ENCODE measurements around the gene SEC14L1.
A peak's percentile ranks its signal among the peaks of the same experiment; 100 is the strongest.

SEC14L1 gene

DNA sequence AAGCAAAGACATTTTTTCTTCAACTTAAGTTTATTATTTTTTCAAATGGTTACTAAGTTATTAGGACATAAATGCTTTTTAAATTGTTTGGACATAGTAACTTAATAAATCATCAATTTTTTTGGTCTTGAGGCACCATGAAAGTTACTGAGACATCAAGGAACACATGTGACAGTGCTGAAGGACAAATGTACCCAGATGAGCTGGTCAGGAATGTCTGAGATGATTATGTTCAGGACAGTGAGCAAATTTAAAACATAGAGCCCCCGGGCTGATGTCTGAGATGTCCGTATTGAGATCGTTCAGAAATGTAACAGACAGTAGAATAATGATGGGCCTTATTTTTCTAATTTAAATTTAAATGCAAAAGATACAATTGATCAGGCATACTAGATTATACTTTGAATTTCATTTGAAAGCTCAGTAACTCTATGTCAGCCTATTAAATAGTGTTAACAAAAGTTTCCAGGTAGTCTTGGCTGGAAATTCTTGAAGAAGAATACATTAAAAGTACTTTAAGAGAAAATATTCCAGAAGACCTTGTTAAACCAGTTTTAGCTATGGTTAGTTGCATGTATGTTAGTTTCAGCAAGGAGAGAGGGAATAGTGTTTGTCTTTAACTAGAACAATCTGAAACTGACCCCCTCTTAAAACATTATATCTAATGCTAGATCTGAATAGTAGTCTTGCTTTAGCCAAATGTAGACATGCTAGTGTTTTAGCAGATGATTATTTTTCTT, 36.4 kb downstream of the SEC14L1 start:
- TF ChIP-seq, protein P1, sequence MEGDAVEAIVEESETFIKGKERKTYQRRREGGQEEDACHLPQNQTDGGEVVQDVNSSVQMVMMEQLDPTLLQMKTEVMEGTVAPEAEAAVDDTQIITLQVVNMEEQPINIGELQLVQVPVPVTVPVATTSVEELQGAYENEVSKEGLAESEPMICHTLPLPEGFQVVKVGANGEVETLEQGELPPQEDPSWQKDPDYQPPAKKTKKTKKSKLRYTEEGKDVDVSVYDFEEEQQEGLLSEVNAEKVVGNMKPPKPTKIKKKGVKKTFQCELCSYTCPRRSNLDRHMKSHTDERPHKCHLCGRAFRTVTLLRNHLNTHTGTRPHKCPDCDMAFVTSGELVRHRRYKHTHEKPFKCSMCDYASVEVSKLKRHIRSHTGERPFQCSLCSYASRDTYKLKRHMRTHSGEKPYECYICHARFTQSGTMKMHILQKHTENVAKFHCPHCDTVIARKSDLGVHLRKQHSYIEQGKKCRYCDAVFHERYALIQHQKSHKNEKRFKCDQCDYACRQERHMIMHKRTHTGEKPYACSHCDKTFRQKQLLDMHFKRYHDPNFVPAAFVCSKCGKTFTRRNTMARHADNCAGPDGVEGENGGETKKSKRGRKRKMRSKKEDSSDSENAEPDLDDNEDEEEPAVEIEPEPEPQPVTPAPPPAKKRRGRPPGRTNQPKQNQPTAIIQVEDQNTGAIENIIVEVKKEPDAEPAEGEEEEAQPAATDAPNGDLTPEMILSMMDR (IDR thresholded peaks at IDR 0.05; ENCODE audit: low read depth, low read length), result no peak
- H3K4me3 ChIP-seq (replicated peaks in 1 of 2; ENCODE audit: low read depth in 2 of 2, low read length in 2 of 2), result no peak overlapping the region
- no peak for DNase-seq (ENCODE audit: low read depth in 2 of 2)

DNA sequence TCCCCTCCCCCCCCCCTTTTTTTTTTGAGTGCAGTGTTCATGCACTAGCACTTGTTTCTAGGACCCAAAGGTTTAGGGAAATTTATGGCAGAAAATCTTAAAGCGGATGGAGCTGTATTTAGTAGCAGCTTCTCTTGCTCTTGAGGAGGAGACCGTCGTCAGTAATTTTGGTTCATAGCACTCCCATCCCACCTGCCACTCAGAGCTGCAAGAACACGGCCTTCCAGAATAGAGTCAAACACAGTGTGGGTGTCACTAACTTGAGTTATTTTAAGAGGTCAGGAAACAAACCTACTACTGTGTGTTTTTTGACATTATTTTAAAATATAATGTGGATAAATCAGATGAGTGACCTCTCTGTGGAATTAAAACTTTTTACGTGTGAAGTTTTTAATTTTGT, 37.3 kb downstream of the SEC14L1 start:
- H3K4me3 ChIP-seq (replicated peaks in 1 of 2; ENCODE audit: low read depth in 2 of 2, low read length in 2 of 2), result no peak overlapping the region
- no peak for DNase-seq (ENCODE audit: low read depth in 2 of 2)
- TF ChIP-seq, protein P1 (IDR thresholded peaks at IDR 0.05; ENCODE audit: low read depth, low read length), result no peak

DNA sequence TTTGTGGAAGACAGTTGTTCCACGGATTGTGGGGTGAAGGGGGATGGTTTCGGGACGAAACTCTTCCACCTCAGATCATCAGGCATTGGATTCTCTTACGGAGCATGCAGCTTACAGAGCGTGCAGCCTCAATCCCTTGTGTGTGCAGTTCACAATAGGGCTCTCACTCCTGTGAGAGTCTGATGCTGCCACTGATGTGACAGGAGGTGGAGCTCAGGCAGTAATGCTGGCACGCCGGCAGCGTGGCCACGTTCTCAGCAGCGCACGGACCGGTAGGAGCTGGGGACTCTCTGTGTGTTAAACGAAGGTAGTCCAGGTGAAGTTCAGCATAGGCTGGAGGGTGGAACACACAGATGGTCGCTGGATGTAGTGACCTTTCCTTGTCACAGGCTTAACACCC, 37.8 kb downstream of the SEC14L1 start:
- DNase-seq (ENCODE audit: low read depth in 2 of 2), result no peak
- TF ChIP-seq, protein P1 (IDR thresholded peaks at IDR 0.05; ENCODE audit: low read depth, low read length), result no peak
- no peak overlapping the region for H3K4me3 ChIP-seq (replicated peaks in 1 of 2; ENCODE audit: low read depth in 2 of 2, low read length in 2 of 2)

- no peak for DNase-seq (ENCODE audit: low read depth in 2 of 2)
- no peak overlapping the region for H3K4me3 ChIP-seq (replicated peaks in 1 of 2; ENCODE audit: low read depth in 2 of 2, low read length in 2 of 2)
- TF ChIP-seq, protein P1 (IDR thresholded peaks at IDR 0.05; ENCODE audit: low read depth, low read length), result no peak
These were observed 40.0 kb downstream of the SEC14L1 start for GRCh38 chr17:77180503-77181357.

DNA sequence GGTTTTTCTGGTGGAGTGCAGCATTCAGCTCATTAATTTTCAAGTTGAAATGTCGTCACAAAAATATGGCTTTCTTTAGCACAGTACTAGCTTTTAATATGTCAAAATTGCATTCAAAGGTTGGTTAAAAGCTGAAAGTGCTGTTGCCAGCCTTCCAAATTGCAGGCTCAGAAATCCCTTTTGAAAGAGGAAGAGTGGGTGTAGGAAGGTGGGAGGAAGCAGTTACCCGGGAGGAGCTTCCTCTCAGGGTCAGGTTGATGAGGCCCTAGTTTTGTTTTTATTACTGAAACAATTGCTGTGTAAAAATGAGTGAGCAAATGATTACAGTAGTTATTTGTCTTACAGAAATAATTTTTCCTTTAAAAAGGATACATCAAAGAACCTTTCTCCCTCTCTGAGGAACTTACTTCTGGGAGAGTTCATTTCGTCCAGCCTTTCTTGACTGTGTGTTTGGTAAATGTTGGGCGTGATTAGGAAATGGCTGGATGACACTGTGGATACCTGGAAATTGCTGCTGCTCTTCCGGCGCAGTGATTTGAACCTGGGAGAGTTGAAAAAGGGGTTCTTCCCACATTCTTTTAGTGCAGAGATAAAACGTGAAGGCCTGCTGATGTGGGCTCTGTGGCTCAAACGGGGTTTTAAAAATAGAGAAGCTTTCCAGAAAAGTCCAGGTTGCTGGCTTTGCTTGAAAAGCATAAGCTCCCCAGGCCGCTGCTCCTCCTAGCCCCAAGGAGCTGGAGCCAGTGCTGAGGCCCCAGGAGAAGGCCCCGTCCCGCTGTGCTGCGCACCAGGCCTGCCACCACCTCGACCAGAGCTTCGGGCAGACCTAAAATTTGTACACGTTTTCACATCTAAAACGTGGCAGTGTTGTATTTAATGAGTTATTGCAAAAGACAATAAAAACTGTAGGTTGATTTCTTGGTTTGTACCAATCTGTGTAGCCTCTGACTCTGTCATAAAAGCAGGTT, 41.7 kb downstream of the SEC14L1 start:
- DNase-seq (ENCODE audit: low read depth in 2 of 2), result no peak
- TF ChIP-seq, protein P1 (IDR thresholded peaks at IDR 0.05; ENCODE audit: low read depth, low read length), result no peak
- H3K4me3 ChIP-seq (replicated peaks in 1 of 2; ENCODE audit: low read depth in 2 of 2, low read length in 2 of 2), result no peak overlapping the region

- TF ChIP-seq, protein P1 (IDR thresholded peaks at IDR 0.05; ENCODE audit: low read depth, low read length), result no peak
- peak in 1 of 2 donors; percentile 36 for DNase-seq (ENCODE audit: low read depth in 2 of 2)
- H3K4me3 ChIP-seq (replicated peaks in 1 of 2; ENCODE audit: low read depth in 2 of 2, low read length in 2 of 2), result no peak overlapping the region
These were observed 43.7 kb downstream of the SEC14L1 start for GRCh38 chr17:77184474-77184873.

Data from cardiac fibroblast (primary cell).